Activated naive CD4-positive, alpha-beta T cell treated with Interleukin-2 at 50 U/mL for 16 hours (primary cell): ENCODE data around the gene CLDN22.

Source experiments
- DNase-seq: peaks from one replicate; pipeline ENCODE4 v3.0.0-alpha.2; 2020

The CLDN22 gene

DNA sequence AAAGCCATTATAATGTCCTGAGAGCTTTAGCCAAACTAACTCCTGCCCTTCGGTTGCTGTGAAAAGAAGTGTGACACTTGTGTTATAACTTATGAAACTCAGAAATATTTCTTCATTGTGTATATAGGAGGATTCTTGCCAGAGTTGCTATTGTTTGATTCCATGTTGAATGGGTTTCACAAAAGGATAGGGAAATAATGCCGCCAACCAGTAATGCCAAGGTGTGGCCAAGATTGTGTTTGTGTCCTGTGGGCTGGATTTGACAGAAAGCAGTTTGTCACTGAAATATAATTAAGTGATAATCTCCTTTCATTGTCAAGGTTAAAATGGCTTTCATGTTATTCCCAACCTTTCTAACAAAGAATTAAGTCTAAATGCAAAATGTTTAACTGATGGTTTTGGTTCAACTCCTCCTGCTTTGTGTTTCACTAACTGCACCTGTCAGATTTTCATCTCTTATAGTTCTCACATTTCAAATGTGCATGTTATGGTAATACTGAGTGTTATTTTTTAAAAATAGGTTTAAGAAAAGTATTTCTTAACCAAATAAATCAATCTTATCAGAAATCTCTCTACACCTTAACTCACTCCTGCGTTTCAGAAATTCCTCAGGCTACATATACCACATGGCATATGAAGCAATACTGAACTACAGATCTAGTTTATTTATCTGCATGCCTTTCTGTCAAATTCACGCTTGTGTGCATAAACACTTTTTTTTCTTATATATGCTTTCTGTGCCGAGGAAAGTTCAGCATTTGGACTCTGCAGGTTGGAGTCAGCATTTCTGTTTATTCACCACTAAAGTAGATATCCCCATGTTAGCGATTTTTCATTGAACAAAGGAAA lies at the start of gene CLDN22:
CLDN22 (minus strand) TSS at position 66 of the 849 bp plus-strand sequence; CDS start at position 8, 58 bp downstream.
- DNase-seq, result no peak

- DNase-seq, result no peak
Measured at GRCh38 chr4:183369073-183369472, 49.0 kb upstream of the CLDN22 start.

DNA sequence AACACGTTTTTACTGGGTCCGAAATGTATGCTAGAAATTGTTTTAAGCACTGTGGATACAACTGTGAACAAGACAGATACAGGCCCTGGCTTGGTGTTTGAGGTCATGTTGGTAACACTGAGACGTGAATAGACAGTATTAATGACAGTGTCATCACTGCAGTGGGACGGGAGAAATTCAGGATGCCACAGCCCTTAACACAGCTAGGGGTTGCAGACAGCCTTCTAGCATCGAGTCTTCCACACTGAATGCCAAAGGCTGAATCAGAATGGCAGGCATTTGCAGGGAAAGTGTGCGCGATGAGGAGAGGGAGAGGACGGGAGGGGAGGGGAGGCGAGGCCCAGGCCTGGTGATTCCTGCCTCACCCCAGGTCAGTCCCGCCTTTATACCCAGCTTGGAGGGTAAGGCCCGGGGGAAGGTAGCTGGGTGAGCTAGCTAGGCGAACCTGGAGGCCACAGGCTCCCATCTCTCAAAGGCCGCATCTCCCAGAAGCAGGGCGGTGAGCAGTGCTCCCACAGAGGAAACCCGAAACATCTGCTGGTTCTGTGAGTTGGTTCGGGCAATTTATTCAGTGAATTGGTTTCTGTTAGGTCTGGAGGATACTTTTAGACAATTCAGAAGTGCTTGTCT lies 46.2 kb upstream of the CLDN22 start:
- no peak for DNase-seq

DNA sequence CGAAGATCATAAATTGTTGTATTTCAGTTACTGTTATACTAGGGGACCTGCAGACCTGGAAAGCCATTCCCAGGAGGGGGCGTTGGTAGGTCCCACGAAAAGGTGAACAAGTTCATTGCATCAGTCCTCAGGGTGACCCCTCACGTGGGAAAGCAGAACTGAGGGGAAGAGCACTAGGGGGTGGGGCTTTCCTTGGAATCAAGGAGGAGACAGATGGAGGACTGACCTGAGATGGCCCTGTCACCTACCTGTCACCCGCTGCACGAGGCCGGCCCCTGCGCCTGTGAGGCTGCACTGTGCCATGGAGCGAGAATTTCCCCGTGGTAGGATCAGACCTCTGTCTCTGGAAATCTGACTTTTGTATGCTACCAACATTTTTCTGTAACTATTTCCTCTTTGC lies 43.9 kb upstream of the CLDN22 start:
- no peak for DNase-seq

GRCh38 chr4:183362916-183363542 lies 43.0 kb upstream of the CLDN22 start:
- no peak for DNase-seq

GRCh38 chr4:183362036-183362435 lies 42.0 kb upstream of the CLDN22 start:
- no peak for DNase-seq

- no peak for DNase-seq
Measured at GRCh38 chr4:183360161-183360919, 40.3 kb upstream of the CLDN22 start.

DNA sequence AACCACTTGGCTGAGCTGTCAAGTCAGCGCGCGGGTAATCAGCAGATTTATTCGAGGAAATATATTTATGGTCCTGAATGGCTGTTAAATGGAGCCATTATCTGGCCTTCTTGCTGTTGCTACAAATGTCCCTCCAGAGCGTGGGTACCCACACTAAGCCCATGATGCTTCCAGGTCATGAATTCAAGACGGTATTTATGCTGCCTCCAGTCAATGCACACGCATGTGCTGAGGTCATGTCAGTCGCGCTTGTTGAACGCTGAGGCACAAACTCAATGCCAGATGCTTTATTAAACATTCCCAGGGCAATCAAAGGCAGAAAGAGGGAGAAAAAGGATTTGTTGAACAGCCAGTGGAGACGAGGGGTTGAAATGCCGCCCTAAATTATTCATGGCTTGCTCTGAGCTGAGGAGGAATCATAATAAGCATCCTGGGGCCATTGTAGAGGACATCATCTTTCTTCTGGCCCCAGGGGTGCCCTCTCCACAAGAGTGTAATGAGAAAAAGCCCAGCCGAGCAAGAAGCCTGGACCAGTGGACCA lies 38.2 kb upstream of the CLDN22 start:
- DNase-seq, result no peak

GRCh38 chr4:183356931-183357675 lies 37.0 kb upstream of the CLDN22 start:
- DNase-seq, result no peak

GRCh38 chr4:183356173-183356830 lies 36.2 kb upstream of the CLDN22 start:
- no peak for DNase-seq

- DNase-seq, result no peak
Measured at GRCh38 chr4:183355405-183355804, 35.3 kb upstream of the CLDN22 start.

- DNase-seq, result no peak
Measured at GRCh38 chr4:183354219-183354618, 34.1 kb upstream of the CLDN22 start.

GRCh38 chr4:183353557-183353956 lies 33.5 kb upstream of the CLDN22 start:
- DNase-seq, result no peak

GRCh38 chr4:183352546-183352945 lies 32.5 kb upstream of the CLDN22 start:
- no peak for DNase-seq

DNA sequence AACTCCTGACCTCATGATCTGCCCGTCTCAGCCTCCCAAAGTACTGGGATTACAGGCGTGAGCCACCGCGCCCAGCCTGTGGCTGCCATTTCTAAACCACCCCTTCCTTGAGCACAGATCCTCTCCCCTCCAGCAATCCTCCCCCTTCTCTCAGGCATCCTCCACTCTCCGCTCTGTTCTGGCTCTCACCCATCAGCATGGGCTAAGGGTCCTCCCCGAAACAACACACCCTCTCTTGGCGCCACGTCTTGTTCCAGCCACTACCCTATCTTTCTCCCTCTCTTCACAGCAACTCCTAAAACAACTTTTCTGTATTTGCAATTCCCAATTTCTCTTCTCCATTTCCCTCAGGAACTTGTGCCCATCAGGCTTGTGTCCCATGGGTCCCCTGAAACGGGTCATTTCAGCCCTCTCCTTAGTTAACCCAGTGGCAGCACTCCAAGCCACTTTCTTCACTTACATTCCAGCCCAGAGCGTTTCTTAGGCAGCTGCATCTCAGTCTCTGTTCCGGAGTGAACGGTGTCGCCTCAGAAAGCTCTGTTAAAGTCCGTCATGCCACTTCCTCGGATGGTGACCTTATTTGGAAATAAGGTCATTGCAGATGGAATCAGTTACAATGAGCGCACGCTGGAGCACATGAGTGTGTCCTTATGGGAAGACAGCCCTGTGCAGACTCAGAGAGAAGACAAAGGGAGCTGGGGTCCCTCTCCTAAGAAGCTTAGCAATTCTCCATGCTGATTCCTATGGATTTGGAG lies 30.4 kb upstream of the CLDN22 start:
- no peak for DNase-seq

- peak; percentile 8 for DNase-seq
Measured at GRCh38 chr4:183349673-183350072, 29.6 kb upstream of the CLDN22 start.

DNA sequence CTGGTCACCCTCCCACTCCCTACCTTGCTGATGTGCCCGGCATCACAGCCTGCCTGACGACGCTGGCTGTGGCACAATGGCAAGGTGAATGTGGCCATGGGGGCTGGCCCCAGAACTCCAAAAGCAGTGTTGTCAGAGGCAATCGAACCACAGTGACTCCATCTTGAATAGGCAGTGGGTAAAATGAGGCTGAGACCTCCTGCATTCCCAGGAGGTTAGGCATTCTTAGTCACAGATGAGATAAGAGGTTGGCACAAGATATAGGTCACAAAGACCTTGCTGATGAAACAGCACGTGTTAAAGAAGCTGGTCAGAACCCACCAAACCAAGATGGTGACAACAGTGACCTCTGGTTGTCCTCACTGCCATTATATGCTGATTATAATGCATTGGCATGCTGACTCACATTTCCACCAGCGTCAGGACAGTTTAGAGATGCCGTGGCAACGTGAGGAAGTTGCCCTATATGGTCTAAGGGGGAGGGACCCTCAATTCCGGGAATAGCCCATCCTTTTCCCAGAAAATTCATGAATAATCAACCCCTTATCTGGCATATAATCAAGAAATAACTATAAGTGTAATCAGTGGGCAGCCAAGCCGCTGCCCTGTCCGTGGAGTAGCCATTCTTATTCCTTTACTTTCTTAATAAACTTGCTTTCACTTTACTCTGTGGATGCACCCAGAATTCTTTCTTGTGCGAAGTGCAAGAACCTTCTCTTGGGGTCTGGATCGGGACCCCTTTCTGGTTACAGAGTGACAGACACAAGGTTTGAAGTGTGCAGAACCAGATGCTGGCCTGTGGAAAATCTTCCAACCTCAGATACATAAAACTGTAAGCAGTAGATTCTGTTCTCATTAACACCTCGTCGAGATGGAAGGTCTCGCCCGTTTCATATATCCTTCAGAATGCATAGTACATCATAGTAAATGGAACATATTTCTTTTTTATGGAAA lies 28.9 kb upstream of the CLDN22 start:
- peak; percentile 46 for DNase-seq

DNA sequence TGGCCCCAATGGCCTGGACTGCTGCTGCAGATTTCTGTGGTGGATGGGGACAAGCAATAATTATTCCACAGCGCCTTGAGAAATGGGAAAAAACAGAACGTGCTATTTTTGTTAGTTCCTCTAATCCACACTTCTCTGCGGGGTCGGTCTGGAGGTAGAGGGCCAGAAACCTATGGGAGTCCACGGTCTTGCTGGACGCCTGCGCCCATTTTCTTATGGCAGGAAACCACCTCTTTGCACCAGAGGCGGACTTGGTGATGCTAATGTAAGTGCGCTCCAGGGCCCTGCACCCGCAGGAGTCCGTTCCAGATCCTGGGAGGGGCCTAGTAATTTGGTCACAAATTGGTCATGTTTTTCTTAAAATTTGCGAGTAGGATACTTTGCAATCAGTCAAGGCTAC lies 28.1 kb upstream of the CLDN22 start:
- no peak for DNase-seq

GRCh38 chr4:183347566-183347965 lies 27.5 kb upstream of the CLDN22 start:
- no peak for DNase-seq

- DNase-seq, result no peak
Measured at GRCh38 chr4:183347146-183347545, 27.1 kb upstream of the CLDN22 start.
